Body of pancreas (tissue), 4 donors: ENCODE measurements around the gene MSANTD2.

Source experiments
- CTCF ChIP-seq, 7 experiments: fragments of 450-650 bp in 4 of 7; fragments of 200-600 bp in 3 of 7; sonication (generic) in 3 of 7; IDR thresholded peaks; one replicate each; pipeline ENCODE4 v1.5.1; 2016 to 2019; ENCODE audit warnings: antibody characterized with exemption in 7 of 7
- POLR2A ChIP-seq, 3 donors: fragments of 450-650 bp; IDR thresholded peaks; one replicate each; pipeline ENCODE4 v1.6.1; 2016; ENCODE audit warnings: antibody characterized with exemption in 3 of 3, mild to moderate bottlenecking in 2 of 3

- TF ChIP-seq CTCF (IDR thresholded peaks at IDR 0.05) (no peak), POLR2A (IDR thresholded peaks at IDR 0.05) (no peak)
Measured at GRCh38 chr11:124791626-124792341, 8.4 kb downstream of the MSANTD2 start.
